Right hindlimb (tissue), 1 donor: ENCODE results near the gene AP3M1.
"Not testable (repeated sequence)": the region's sequence is repeated elsewhere in the genome, so short reads cannot be mapped to it uniquely, and the experiment has no call there.

Source experiments
- DNase-seq: peaks from one replicate; pipeline ENCODE4 v3.0.0-alpha.2; 2018

Gene AP3M1

GRCh38 chr10:74150204-74150989 lies at the start of gene AP3M1:
Gene AP3M1 (minus strand): TSS chr10:74150828. CDS start chr10:74138379, 12,449 bp downstream.
- peak; percentile 91 for DNase-seq

DNA sequence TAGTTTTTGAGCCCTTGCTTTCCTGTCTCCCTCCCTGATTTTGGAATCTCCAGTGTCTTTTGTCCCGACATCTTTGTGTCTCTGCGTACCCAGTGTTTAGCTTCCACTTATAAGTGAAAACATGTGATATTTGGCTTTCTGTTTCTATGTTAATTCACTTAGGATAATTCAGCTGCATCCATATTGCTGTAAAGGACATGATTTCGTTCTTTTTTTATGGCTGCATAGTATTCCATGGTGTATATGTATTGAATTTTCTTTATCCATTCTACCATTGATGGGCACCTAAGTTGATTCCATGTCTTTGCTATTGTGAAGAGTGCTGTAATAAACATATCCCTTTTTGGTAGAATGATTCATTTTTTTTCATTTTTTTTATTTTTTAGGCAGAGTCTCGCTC lies 48.7 kb upstream of the AP3M1 start:
- DNase-seq = no peak

DNA sequence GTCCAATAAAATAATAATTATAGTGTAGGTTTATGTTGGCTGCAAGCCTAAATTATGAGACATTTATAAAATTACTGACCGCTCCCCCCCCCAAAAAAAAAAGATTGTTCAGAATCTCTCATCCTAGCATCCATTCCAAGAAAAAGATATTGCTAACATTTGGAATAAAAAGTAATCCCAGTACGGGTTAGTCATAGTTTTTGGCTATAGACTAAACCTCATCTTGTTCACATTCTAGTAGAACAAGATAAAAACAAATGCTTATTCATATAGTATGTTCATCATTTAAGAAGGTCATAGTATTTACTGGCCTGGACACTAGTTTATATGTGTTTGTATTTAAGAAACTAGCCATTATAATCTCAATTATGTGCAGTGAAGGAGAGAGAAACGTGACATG lies 44.4 kb upstream of the AP3M1 start:
- no peak for DNase-seq

DNA sequence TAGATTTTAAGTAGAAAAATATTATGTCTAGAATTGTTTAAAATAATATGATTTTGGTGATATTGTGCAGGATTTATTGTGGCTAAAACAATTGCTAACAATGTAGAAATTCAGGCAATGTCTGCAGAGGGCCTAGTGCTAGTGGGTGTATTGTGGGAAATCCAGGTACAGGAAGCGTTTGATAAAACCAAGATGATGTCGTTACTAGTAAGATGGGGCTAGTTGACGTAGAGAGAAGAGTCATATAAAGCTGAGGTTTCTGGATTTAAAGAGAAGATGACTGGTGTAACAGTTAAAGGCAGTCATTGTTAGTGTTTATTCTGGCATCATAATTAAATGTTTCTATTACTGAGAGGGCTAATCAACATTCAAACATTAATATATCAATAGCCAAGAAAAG lies 43.9 kb upstream of the AP3M1 start:
- no peak for DNase-seq

DNA sequence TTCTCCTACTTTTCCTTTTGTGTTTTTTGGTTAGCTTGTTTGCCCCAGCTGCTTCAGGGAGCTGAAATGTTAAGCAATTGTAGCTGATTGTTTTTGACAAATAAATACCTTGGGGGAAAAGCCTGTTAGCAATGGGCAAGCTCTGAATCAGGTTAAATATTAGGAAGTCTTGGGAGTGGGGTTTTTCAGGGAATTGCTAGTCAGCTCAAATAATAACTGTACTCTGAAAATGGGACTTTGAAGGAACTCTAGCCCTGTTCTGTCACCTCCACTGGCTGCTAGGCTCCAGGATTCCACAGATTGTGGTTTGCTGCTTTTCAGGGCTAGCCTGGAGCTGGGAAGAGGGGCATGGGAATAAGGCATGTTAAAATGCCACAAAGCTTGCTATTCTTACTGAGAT lies 39.9 kb upstream of the AP3M1 start:
- no peak for DNase-seq

DNA sequence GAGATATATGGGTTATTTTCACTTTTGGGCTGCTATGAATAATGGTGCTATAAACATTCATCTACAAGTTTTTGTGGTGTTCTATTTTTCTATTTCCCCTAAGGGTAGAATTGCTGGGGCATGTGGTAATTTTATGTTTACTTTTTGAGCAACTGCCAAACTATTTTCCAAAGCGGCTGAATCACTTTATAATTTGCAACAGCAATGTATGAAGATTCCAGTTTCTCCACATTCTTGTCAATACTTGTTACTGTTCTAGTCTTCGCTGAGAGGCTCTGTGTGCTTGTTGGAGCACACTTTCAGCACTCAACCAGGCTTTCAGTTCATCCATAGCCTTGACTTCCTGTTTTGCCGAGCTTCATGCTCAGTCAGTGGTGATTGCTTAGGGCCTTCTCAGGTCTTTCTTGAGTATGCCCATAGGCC lies 39.4 kb upstream of the AP3M1 start:
- DNase-seq = peak; percentile 40

DNA sequence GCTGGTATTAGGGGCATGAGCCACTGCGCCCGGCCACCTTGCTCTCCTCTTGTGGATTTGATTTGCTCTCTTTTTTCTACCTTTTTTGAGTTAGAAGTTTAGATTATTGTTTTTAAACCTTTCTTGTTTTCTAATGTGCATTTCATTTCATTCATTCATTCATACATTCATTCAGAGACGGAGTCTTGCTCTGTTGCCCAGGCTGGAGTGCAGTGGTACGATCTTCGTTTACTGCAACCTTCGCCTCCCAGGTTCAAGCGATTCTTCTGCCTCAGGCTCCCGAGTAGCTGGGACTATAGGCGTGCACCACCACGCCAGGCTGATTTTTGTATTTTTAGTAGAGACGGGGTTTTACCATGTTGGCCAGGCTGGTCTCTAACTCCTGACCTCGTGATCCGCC lies 38.0 kb upstream of the AP3M1 start:
- not testable (repeated sequence) for DNase-seq

- no peak for DNase-seq
Observed at GRCh38 chr10:74187237-74187636, 36.6 kb upstream of the AP3M1 start.

- no peak for DNase-seq
Observed at GRCh38 chr10:74186678-74187077, 36.0 kb upstream of the AP3M1 start.

GRCh38 chr10:74179111-74179710 lies 28.6 kb upstream of the AP3M1 start:
- no peak for DNase-seq

GRCh38 chr10:74178042-74178791 lies 27.6 kb upstream of the AP3M1 start:
- DNase-seq = no peak

- DNase-seq = no peak
Observed at GRCh38 chr10:74177140-74177677, 26.6 kb upstream of the AP3M1 start.

DNA sequence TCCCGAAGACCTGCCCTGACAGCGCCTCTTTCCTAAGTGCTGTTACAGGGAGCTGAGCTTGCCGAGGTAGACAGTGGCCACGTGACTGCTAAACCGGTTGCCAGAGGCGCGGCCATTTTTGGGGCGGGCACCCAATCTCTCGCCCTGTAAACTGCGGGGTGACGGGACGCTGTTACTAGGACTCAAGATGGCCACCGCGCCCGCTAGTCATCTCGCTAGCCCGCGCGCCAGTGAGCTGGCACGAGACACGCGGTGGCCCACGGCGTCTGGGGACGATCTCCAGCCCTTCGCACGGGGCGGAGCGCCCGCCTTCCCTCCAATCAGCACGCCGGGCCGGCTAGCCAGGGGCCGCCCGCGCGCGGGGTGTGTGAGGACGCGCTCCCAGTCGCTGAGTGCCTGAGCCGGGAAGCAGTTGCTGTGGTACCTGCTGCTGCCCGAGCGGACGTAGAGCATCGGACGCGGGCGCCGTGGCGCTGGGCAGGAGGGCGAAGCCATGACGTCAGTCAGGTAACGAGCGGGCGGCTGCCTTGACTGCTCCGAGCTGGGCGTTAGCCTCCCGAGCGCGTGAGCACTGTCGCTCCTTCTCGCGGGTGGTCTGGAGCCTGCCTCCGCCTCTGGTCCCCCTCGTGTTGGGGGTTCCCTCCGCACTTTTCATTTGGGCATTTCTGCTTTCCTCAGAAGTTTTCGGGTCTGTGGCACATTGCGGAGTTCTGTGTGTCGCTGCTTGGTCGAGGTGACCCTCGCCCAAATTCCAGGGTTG lies 25.9 kb upstream of the AP3M1 start:
- DNase-seq = peak; percentile 95

- no peak for DNase-seq
Observed at GRCh38 chr10:74175510-74176379, 25.1 kb upstream of the AP3M1 start.

DNA sequence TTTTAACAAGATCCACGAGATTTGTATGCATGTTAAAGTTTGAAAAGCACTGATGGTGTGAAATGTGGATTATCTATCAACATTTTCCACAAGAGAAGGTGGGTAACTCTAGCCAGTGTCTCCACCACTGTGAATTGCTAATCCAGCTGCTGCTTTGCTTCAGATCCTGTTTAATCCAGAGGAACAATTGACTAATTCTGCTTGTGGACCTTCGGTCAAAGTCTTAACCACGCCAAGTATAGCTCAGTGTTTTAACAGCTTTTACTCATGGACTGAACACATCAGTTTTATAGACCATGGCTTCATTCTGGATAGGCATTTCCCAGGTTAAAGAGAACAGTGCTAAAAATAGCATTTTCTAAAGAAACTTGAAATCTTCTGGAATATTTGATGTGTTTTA lies 23.9 kb upstream of the AP3M1 start:
- no peak for DNase-seq

GRCh38 chr10:74171625-74172024 lies 21.0 kb upstream of the AP3M1 start:
- no peak for DNase-seq

GRCh38 chr10:74167443-74167842 lies 16.8 kb upstream of the AP3M1 start:
- DNase-seq = no peak

DNA sequence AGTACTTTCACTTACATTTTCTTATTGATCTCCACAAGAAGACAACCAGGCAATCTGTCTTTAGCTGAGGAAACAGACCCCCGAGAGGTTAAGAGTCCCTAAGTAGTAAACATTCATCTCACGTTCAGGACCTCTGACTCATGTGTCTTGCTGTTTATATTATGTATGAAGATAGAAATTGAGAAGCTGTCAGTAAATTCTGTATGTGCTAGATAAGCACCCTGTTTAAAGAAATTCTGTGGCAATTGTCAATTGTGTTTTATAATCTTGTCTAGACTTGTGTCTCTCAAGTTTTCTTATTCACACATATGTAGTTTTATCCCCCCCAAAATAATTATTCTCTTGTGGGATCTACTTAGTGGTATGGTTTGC lies 14.9 kb upstream of the AP3M1 start:
- no peak for DNase-seq

DNA sequence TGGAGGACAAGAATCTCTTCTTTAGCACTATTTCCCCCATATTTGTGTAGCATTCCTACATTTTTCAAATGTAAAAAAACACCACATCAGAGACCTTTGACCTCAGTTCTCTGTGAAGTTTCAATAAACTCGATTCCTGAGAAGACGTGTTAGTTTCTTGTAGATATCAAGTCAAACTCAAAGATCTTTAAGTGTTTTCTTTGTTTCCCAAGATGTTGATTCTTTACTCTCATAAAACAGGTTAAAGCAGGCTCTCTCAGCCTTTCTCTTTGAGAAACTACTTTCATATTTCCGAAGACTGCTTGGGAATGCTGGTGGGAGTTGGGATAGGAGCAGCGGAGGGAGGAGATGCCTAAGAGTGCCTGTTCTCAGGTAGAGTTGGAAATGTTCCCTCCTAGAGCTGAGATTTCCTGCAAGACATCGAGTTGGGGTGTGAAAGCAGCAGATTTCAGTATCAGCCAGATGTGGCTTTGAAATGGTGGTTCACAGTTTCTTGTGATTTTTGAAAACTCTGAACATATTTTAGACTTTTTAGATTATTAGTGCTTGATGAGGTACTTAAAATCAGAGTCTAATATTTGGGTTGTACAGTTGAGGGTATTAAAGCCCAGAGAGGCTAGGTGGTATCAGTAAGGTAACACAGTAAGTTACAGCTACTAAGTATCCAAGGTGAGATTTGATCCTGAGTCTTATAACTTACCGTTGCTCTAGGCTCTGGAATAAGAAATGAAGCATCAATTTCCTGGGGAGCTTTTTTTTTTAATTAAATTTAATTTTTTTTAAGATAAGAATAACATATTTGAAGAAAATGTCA lies 14.3 kb upstream of the AP3M1 start:
- DNase-seq = no peak

GRCh38 chr10:74163319-74164068 lies 12.9 kb upstream of the AP3M1 start:
- no peak for DNase-seq
